Lung (tissue), 12 donors: ENCODE measurements around the gene HINT3. TPM values are rescaled to one million over a fixed set of nuclear protein-coding genes. Genes with fewer than 3 reads are reported as not detected.

Experiments used
- ATAC-seq: fragments of 200-7000 bp; cut with Tn5 transposase; one replicate; pipeline ENCODE4 v1.9.1; 2020; ENCODE audit warnings: moderate number of reproducible peaks; ENCODE audit not compliant: insufficient read depth, low FRiP score
- DNase-seq, 3 donors: peaks; one replicate each; pipeline ENCODE4 v3.0.0-alpha.2; 2013 to 2017
- H3K27ac ChIP-seq, 2 donors: one replicate each; pipeline ENCODE4 v1.5.1; 2013; ENCODE audit warnings: mild to moderate bottlenecking in 2 of 2, moderate library complexity in 2 of 2, control low read depth in 1 of 2, inconsistent platforms in 1 of 2, low read depth in 1 of 2, low read length in 1 of 2
- H3K27me3 ChIP-seq, 3 donors: one replicate each; pipeline ENCODE4 v1.5.1; 2013; ENCODE audit warnings: low read length in 2 of 3; ENCODE audit not compliant: control insufficient read depth in 3 of 3, insufficient read depth in 3 of 3
- H3K36me3 ChIP-seq, 4 donors: one replicate each; pipeline ENCODE4 v1.5.1; 2013; ENCODE audit warnings: low read length in 4 of 4, mild to moderate bottlenecking in 1 of 4, moderate library complexity in 1 of 4; ENCODE audit not compliant: control insufficient read depth in 4 of 4, insufficient read depth in 4 of 4
- H3K4me1 ChIP-seq, 5 donors: one replicate each; pipeline ENCODE4 v1.5.1; 2013; ENCODE audit warnings: low read length in 5 of 5, mild to moderate bottlenecking in 2 of 5, moderate library complexity in 1 of 5; ENCODE audit not compliant: control insufficient read depth in 5 of 5, insufficient read depth in 5 of 5
- H3K4me3 ChIP-seq: one replicate; pipeline ENCODE4 v1.5.1; 2013; ENCODE audit warnings: mild to moderate bottlenecking, control low read depth, moderate library complexity
- H3K9ac ChIP-seq, 2 donors: one replicate each; pipeline ENCODE4 v1.5.1; 2013; ENCODE audit warnings: low read length in 2 of 2, control low read depth in 1 of 2; ENCODE audit not compliant: insufficient read depth in 1 of 2
- H3K9me3 ChIP-seq, 4 donors: one replicate each; pipeline ENCODE4 v1.5.1; 2013; ENCODE audit warnings: low read length in 3 of 4, mild to moderate bottlenecking in 1 of 4, moderate library complexity in 1 of 4; ENCODE audit not compliant: control insufficient read depth in 4 of 4, insufficient read depth in 3 of 4
- WGBS, 2 donors: extraction: QIAGEN DNeasy Blood & Tissue Kit; methylation state at CpG; one replicate each; pipeline ENCODE4 v1.1.7; 2013; 5-methylcytosine and 5-hydroxymethylcytosine counted together
- polyA plus RNA-seq, 2 donors: library from polyadenylated mRNA; stranded (reverse); fragments of 200-250 nt; gene quantifications; one replicate each; pipeline ENCODE4 v1.2.1, GENCODE V29; 2013
- total RNA-seq, 2 donors: library from RNA; depleted of rRNA in 1 of 2; stranded (reverse); fragments of >200 nt in 1 of 2; gene quantifications; one replicate each; pipeline ENCODE4 v1.2.1, GENCODE V29; 2014 to 2021
- TF ChIP-seq, protein P1 (sequence below): IDR thresholded peaks from 2 replicates; pipeline ENCODE4 v1.5.1; 2012; ENCODE audit warnings: mild to moderate bottlenecking; ENCODE audit errors: control extremely low read depth, extremely low read depth
- donor health status: control.
- donor health status: control.
- donor health status: Bipolar disorder and iron deficiency.
- donor health status: healthy.
- donor health status: DM: yes; HTN: yes; CAD: no.

Gene HINT3
- total and polyA plus RNA-seq, 4 donors: 8.1 to 41.9 (median 20.8) TPM

DNA sequence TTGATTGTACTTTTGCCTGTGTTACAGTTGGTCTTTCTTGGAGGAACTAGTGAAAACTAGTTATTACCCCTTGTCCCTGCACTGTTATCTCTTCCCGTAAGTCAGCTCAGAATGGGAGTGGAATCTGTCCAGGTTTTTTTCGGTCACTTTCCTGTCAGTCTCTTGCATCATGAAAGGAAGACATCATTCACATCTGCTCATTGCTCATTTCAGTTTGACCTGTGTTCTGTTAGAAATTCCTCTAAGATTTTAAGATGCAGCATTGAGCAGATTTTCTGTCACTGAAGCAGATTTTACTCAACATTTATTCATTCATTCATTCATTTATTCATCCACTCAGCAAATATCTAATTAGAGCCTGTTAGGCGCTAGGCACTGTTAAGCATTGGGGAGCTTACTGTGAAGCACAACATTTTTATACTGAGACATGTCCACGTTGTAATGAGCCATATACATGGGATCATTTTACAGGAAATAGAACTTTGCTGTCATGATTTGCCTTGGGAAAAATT, 33.1 kb upstream of the HINT3 start:
- Histone ChIP-seq H3K4me3 (no peak overlapping the region), H3K9me3 (no peaks in the 10 kb centered on the region), H3K36me3 (peaks cover 12 to 23% (median 17%) of the 10 kb centered on the region in 4 donors), H3K27ac (peak overlapping the region in 1 of 2 donors; percentile 52), H3K27me3 (no peaks in the 10 kb centered on the region), H3K9ac (no peak overlapping the region), H3K4me1 (peaks cover 0 to 8% (median 3%) of the 10 kb centered on the region in 5 donors)
- TF ChIP-seq, protein P1, sequence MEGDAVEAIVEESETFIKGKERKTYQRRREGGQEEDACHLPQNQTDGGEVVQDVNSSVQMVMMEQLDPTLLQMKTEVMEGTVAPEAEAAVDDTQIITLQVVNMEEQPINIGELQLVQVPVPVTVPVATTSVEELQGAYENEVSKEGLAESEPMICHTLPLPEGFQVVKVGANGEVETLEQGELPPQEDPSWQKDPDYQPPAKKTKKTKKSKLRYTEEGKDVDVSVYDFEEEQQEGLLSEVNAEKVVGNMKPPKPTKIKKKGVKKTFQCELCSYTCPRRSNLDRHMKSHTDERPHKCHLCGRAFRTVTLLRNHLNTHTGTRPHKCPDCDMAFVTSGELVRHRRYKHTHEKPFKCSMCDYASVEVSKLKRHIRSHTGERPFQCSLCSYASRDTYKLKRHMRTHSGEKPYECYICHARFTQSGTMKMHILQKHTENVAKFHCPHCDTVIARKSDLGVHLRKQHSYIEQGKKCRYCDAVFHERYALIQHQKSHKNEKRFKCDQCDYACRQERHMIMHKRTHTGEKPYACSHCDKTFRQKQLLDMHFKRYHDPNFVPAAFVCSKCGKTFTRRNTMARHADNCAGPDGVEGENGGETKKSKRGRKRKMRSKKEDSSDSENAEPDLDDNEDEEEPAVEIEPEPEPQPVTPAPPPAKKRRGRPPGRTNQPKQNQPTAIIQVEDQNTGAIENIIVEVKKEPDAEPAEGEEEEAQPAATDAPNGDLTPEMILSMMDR: no peak
- no peak for ATAC-seq
- WGBS, 2 donors: 44 to 49% methylated on average over 4 of the region's 4 CpGs
- DNase-seq: no peak

DNA sequence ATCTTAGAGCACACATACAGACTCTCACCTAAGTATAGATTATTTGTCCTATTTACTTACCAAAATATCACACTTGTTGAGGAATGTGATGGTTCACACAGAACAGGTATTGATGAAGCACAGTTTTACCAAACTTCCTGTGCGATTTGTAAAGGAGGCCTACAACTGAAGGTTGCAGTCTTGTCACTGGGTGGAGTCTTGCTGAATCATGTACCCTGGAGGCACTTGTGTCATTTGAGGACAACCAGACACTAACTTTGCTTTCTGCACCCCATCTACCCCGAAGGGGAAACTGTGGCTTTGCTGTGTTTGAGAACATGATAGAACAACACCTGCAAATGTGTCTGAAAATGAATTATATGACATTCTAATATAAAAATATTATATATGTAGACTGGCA, 32.4 kb upstream of the HINT3 start:
- peaks cover 12 to 24% (median 18%) of the 10 kb centered on the region in 4 donors for H3K36me3 ChIP-seq
- ATAC-seq: no peak
- no peak overlapping the region for H3K27ac ChIP-seq
- H3K4me1 ChIP-seq: peaks cover 0 to 8% (median 1%) of the 10 kb centered on the region in 5 donors
- no peaks in the 10 kb centered on the region for H3K27me3 ChIP-seq
- TF ChIP-seq, protein P1: no peak
- no peak overlapping the region for H3K4me3 ChIP-seq
- WGBS, 2 donors: 35 to 62% methylated on average over 2 of the region's 2 CpGs
- H3K9me3 ChIP-seq: no peaks in the 10 kb centered on the region
- no peak overlapping the region for H3K9ac ChIP-seq
- DNase-seq: no peak

DNA sequence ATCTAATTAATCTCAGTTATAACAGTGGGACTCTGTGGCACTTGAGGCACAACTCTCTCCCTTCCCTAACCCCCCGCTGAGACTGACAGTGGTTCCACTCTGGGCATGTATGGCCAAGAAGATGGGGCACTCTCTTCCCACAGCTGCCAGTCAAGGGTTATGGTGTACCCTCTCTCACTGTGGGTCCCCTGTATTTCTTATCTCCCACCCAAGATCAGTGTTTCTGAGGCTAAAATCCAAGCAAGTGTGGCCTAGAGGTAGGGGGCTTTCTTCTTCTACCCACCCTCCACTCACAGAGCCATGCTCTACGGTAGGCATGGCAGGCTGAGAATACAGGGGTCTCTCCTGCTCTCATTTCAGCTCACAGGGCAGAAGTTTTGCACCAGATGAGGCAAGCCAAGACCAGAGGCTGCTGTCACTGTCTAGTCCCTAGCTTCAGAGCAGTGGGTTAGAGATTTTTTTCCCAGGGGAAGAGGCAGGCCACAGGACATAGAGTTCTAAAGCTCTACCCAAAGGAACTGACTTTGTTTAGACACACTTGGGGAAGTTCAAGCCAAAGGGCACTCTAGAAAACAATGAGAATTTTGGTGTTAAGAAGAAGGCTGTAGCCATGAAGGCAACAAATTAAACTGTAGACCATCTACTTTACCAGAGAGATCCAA, 31.7 kb upstream of the HINT3 start:
- no peaks in the 10 kb centered on the region for H3K27me3 ChIP-seq
- no peak overlapping the region for H3K4me3 ChIP-seq
- H3K4me1 ChIP-seq: peaks cover 0 to 8% (median 0%) of the 10 kb centered on the region in 5 donors
- H3K27ac ChIP-seq: peak overlapping the region in 1 of 2 donors; percentile 64
- ATAC-seq: no peak
- no peaks in the 10 kb centered on the region for H3K9me3 ChIP-seq
- WGBS, 2 donors: 95 to 96% methylated on average over 2 of the region's 2 CpGs
- no peak overlapping the region for H3K9ac ChIP-seq
- TF ChIP-seq, protein P1: no peak
- DNase-seq: no peak
- H3K36me3 ChIP-seq: peaks cover 12 to 24% (median 18%) of the 10 kb centered on the region in 4 donors
